G401 (cell line): Measurements from ENCODE around the gene SNURF. TPM values are rescaled to one million over a fixed set of nuclear protein-coding genes. Genes with fewer than 3 reads are reported as not detected.
"Not testable (repeated sequence)": the region's sequence is repeated elsewhere in the genome, so short reads cannot be mapped to it uniquely, and the experiment has no call there.

ENCODE experiments used
- DNase-seq: peaks from one replicate; pipeline ENCODE4 v3.0.0-alpha.2; 2015; ENCODE audit warnings: low spot score
- in situ Hi-C: cut with HindIII; loops from 2 replicates; pipeline ENCODE4 v1.10.0; 2016; ENCODE audit warnings: low sequenced_read_pairs, mixed read lengths
- total RNA-seq: library from RNA; depleted of rRNA; stranded (reverse); fragments of >200 nt; shearing (Covaris generic); gene quantifications from 2 replicates; pipeline ENCODE4 v1.2.3, GENCODE V29; 2014; rRNA removed

SNURF gene, protein sequence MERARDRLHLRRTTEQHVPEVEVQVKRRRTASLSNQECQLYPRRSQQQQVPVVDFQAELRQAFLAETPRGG
- total RNA-seq: 0.37 TPM in 1 of 2 replicates, not detected in the other

DNA sequence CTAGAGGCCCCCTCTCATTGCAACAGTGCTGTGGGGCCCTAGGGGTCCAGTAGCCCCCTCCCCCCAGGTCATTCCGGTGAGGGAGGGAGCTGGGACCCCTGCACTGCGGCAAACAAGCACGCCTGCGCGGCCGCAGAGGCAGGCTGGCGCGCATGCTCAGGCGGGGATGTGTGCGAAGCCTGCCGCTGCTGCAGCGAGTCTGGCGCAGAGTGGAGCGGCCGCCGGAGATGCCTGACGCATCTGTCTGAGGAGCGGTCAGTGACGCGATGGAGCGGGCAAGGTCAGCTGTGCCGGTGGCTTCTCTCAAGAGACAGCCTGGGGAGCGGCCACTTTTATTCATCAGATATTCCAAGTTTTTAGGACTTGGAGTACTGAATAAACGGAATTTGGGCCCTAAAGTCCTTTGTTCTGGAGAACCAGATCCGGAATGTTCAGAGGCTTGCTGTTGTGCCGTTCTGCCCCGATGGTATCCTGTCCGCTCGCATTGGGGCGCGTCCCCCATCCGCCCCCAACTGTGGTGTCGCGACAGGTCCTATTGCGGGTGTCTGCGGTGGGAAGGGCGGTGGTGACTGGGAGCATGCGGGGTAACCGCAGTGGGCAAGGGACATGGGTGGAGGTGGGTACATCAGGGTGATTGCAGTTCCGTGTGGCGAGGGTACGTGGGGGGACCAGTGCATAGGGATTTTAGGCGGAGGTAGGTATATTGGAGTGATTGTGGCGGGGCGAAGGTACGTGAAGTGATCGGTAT is at the start of gene SNURF, which contains the start of gene SNRPN:
Gene SNURF (plus strand): TSS at position 205 of the 748 bp plus-strand sequence. CDS start 62 bp downstream, at position 267.
Gene SNRPN (plus strand): TSS at position 205 of the 748 bp plus-strand sequence. CDS start 19,467 bp downstream, outside the sequence.
- DNase-seq: peak; percentile 72
- in situ Hi-C loops: no loop called here

DNA sequence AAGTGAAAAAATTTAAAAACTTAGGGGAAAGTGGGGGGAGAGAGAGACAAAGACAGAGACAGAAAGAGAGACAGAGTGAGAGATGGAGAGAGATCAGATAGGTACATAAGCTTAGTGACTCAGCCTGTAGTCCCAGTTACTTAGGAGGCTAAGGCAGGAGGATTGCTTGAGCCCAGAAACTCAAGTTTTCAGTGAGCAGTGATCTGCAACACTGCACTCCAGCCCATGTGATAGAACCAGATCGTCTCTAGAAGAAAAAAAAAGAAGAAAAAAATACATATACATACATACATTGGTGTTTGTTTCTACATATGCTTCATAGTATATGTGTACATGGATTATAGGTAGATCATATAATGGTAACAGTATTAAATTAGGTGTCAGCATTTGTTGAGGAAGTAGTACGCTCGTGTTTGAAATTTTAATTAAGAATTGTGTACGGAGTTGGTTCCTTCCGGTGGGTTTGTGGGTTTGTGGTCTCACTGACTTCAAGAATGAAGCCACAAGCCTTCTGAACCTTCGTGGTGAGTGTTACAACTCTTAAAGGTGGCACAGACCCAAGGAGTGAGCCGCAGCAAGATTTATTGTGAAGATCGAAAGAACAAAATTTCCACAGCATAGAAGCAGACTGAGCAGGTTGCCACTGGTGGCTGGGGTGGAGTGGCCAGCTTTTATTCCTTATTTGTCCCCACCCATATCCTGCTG is 38.3 kb upstream of the SNURF start:
- no peak for DNase-seq
- in situ Hi-C loops: no loop called here

DNA sequence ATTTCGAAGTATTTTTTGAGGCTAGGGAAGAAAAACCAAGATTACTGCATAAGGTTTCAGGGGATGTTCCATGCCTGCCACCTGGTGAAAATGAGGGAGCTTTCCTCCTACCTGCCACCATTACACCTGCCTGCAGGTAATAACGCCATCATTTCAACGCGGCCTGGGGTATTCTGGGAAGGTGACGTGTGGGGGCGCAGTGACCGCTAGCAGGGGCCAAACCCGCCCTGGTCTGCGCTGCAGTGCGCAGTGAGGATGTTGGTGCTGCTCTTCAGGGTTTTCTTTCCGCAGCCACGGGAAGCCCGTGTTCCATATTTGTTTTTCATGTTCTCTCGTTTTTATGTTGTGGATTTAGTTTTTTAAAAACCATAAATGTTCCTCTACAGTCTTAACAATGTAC is 37.4 kb upstream of the SNURF start:
- in situ Hi-C loops: no loop called here
- DNase-seq: no peak

DNA sequence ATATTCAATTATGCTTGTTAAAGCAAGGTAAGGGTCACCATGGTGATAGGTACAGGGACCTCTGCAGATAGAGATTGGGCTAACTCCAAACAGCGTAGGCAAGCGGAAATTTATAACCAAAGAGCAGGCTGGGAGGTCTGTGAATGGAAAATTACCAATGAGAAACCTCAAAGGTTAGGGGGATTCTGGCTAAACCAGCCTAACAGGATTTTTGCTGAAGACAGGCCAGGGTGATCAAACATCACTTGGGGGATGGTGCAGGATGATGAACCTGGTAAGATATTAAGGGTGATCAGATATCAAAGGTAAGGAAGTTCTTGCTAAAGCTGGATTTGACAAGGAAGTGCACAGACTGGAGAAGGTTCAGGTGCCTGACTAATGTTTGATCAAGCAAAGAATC is 35.3 kb upstream of the SNURF start:
- DNase-seq: no peak
- in situ Hi-C loops: no loop called here

DNA sequence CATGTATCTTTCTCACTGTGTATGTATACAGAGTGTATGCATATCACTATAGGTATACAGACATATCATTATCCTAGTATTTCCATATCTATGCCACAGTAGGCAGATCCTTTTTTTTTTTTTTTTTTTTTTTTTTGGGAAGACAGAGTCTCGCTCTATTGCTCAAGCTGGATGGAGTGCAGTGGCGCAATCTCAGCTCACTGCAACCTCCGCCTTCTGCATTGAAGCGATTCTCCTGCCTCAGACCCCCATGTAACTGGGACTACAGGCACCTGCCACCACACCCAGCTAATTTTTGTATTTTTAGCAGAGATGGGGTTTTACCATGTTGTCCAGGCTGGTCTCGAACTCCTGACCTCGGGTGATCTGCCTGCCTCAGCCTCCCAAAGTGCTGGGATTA is 32.0 kb upstream of the SNURF start:
- in situ Hi-C loops, DNase-seq: not testable (repeated sequence)

DNA sequence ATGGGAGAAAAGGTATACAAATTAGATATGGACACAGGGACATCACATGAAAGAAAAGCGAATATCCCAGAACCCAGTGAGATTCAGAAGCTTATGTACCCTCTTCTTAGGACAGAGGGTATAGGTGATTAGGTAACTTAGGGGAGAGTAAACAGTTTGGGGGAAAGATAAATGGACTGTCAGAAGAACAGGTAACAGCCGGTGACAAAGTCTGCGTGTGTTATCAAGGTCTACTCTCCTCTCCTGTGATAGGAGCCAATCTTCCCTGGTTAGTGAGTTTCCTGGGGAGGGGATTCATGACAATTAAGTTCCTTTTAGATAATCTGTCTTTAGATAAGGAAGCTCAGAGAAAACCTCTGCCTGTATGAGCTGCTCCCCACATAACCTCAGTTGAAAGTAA is 30.6 kb upstream of the SNURF start:
- in situ Hi-C loops: no loop called here
- no peak for DNase-seq

DNA sequence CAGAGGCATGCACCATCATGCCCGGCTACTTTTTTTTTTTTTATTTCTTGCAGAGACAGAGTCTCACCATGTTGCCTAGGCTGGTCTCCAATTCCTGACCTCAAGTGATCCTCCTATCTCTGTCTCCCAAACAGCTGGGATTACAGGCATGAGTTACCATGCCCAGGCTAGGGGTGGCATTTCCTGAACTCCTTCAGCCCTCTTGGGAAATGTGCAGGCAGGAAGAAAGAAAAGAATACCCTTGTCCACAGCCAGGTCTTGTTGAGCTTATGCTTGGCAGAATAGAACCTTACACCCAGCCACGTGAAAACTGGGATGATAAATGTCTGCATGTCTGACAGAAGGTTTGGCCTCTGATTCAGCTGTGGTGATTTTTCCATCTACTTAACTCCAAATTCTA is 30.2 kb upstream of the SNURF start:
- no peak for DNase-seq
- in situ Hi-C loops: no loop called here

DNA sequence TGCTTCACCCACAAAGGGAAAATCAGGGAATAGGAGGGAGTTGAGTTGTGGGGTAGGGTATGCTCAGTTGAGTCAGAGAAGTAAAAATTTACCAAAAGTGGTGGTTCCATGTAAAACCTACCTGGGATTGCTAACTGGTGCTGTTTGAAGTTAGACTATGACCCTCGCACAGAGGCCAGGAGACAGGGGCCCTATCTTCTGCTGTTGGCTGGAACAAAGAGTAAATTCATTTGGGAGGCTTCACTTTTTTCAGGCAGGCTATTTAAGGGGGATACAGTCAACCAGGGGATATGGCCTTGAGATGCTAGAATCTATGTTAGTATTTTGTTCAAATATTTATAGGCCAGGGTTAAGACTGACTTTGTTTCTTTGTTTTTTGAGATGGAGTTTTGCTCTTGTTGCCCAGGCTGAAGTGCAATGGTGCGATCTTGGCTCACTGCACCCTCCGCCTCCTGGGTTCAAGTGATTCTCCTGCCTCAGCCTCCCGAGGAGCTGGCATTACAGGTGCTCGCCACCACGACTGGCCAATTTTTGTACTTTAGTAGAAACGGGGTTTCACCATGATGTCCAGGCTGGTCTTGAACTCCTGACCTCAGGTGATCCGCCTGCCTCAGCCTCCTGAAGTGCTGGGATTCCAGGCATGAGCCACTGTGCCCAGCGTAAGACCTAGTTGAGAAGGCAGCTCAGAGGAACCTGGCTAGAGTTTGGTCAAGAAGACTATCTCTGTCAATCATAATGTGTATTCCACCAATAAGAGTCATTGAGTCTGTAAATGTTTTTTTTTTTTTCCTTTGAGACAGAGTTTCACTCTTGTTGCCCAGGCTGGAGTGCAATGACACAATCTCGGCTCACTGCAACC is 22.7 kb upstream of the SNURF start:
- in situ Hi-C loops, DNase-seq: not testable (repeated sequence)

DNA sequence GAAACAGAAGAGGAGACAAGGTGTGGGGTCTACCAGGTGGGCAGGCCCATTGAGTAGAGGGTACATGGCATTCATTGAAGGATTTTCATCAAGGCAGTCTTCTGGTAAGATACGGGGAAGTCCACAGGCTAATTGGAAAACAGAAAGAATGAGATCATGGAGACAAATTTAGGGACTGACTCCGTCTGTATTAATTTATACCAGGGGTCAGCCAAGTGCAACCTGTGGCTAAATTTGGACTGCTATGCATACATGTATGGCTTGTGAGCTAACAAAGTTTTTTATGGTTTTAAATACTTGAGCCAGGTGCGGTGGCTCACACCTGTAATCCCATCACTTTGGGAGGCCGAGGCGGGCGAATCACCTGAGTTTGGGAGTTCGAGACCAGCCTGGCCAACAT is 21.1 kb upstream of the SNURF start:
- DNase-seq: no peak
- in situ Hi-C loops: no loop called here

DNA sequence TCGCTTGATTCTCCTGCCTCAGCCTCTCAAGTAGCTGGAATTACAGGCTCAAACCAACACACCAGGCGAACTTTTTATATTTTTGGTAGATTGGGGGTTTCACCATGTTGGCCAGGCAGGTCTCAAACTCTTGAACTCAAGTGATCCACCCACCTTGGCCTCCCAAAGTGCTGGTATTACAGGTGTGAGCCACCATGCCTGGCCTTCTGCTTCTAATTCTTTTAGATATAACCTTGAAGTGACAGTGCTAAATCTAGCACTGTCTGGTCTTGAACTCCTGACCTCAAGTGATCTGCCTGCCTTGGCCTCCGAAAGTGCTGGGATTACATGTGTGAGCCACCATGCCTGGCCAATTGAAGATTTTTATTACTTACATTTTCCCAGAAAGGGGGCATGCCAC is 16.6 kb upstream of the SNURF start:
- in situ Hi-C loops, DNase-seq: not testable (repeated sequence)

DNA sequence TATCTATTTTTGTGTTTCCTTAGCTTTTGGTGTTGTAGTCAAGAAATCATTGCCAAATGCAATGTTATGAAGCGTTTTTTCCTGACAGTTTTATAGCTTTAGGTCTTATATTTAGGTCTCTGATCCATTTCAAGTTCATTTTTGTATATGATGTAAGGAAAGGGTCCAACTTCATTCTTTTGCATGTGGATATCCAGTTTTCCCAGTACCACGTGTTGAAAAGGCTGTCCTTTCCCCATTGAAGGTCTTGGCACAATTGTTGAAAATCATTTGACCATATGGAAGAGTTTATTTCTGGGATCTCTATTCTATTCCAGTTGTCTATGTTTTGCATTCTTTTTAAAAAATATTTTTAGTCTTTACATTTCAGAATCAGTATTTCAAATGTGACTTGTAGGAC is 14.6 kb upstream of the SNURF start:
- no peak for DNase-seq
- in situ Hi-C loops: no loop called here

DNA sequence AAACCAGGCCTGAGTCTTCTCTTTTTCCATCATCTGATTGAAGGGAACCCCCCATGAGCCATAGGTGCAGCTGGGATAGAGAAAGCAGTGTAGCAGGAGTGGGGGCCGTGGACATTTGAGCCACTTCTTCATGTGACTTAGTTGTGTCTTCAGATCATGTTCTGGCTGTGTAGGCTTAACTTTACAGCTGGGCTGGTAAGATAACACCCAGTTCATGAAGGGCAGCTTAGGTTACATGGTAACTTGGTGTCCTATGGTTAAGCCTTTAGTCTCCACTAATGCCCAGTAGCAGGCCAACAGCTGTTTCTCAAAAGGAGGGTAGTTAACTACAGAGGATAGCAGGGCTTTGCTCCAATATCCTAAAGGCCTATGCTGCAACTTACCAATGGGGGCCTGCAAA is 11.4 kb upstream of the SNURF start:
- in situ Hi-C loops: no loop called here
- no peak for DNase-seq

DNA sequence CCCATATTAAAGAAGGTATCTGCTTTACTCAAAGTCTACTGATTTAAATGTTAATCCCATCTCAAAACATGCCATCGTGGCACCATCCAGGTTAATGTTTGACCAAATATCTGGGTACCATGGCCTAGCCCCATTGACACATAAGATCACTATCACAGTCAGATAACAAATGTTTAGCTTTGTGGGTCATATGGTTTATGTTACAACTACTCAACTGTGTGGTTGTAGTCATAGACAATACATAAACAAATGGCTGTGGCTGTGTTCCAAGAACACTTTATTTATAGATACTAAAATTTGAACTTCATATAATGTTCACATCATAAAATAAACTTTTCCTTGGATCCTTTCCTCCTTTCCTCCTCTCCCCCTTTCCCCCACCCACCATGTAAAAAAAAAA is 9.8 kb upstream of the SNURF start:
- in situ Hi-C loops: no loop called here
- DNase-seq: no peak

DNA sequence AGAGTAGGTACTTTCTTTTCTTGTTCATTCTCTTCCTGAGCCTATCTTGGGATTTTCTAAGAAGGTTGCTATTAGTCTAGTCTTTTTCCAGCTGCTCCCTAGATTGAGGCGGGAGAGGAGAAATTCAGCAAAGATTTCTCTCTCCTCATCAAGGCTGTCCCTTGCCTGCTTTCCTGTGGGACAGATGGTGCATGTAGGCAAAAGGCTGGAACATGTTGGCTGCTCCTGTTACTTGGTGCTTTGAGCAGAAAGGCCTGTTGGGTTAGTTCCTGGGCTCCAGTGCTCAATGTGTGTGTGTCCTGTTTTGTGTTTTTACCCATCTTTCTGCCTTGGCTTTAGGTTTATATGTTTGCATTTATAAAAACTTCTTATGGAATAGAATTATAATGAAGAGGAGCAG is 9.1 kb upstream of the SNURF start:
- in situ Hi-C loops: no loop called here
- DNase-seq: peak; percentile 70

DNA sequence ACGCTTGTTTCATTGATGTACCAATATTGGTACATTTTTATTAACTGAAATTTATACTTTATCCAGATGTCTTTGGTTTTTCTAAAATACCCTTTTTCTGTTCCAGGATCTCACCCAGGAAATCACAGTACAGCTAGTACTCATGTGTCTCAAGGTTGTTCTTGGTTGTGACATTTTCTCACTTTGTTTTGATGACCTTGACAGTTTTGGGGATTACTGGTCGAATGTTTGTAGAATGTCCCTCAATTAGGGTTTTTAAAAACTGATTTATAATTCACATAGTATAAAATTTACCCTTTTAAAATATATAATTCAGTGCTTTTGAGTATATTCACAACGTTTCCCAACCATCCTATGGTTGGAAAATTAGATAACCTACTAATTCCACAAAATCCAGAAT is 6.3 kb upstream of the SNURF start:
- in situ Hi-C loops: no loop called here
- no peak for DNase-seq

DNA sequence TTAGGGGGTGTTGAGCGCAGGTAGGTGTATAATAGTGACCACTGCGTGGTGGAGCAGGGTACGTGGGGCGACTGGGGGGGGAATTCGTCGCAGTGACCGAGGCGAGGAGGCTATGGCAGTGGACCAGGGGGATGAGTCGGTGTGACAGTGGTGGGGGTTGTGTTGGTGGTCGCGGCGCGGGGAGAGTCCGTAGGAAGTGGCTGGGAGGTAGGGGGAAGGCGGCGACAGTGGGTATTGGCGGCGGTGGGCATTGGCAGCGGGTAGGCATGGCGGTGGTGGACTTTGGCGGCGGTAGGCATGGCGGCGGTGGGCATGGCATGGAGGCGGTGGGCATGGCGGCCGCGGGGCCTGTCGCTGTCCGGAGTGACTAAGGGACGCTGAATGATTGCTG is 739 bp downstream of the SNURF start:
- no peak for DNase-seq
- in situ Hi-C loops: no loop called here

DNA sequence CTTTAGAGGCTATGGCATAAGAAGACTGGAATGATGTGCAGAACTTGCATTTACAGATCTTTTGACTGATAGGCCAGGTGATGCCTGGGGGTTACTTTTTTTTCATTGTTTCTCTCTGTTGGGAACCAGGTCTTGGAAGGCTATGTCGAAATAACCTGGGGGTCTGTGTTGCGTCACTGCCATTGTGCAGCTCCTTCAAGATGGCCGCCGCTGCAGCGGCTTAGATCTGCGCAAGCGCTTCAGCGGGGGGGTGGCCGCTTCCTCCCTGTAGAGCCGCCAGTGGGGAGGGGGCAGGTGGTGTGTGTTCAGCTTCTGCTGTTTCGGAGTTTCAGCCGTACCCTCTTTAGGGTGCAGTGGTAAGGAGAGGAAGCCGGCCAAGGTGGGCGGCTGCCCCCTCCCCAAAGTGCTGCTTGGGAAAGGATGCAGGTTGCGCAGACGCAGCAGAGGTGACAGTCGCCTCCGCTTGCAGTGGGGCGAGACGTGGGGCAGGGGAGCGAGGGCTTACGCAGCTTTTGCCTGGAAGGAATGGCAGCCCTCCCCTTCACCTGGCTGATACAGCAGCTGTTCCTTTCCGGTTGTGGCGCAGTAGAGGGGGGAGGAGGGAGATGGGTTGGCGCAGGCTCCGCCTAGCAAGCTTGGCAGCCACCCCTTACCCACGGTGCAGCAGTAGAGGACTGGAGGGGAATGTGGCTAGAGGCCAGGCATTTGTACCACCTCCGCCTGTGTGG is 1.5 kb downstream of the SNURF start:
- in situ Hi-C loops: no loop called here
- peak; percentile 88 for DNase-seq

DNA sequence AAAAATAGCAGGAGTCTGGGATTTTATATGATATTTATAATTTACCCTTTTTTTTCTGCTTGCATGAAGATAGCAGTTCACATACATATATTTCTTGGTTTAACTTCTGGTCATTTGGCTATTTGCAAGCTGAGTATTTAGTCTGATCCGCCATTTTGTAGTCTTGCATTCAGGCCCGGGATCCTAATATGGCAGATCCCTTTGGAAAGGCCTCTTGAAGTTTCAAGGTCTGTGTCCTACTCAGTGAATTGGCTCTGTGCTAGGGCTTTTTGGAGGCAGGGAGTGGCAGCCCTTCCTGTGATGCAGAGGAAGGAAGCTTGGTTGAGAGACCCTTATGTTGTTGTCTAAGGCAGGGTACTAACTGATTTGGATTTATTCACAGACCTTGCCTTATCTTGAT is 2.9 kb downstream of the SNURF start:
- in situ Hi-C loops: no loop called here

DNA sequence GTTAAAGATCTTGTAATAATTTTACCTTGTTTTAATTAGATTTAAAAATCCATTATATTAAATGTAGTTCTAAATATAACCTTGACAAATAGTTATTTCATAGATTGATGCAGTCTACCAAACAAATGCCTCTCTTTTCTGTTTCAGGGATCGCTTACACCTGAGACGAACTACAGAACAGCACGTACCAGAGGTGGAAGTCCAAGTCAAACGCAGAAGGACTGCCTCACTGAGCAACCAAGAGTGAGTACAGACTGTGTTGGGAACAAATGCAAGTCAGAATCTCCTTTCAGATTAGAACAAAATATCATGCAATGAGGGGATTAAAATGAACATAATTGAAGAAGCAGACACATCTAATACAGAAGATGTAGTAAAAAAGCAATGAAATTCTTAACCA is 7.2 kb downstream of the SNURF start:
- peak; percentile 17 for DNase-seq
- in situ Hi-C loops: no loop called here

More for the DNA sequence above, 2.9 kb downstream of the SNURF start:
- DNase-seq: no peak
